Caco-2 (cell line): ENCODE data around the gene HOMER3. TPM values are rescaled to one million over a fixed set of nuclear protein-coding genes. Genes with fewer than 3 reads are reported as not detected.
"Not testable (repeated sequence)": the region's sequence is repeated elsewhere in the genome, so short reads cannot be mapped to it uniquely, and the experiment has no call there.

Experiments used
- BruUV-seq: library from RNA; stranded (reverse); fragments of 400-500 nt; replicated peaks from 2 replicates; lab custom pipeline; 2021; lab: Mats Ljungman, UMichigan
- CTCF ChIA-PET: fragments of 300-600 bp; sonication (Branson Sonifier 250); formaldehyde crosslinking; loops from one replicate; lab custom pipeline; 2022; ENCODE audit warnings: antibody characterized with exemption; lab: Charles Lee
- POLR2A ChIA-PET: fragments of 300-600 bp; sonication (Branson Sonifier 250); formaldehyde crosslinking; loops from one replicate; lab custom pipeline; 2022; ENCODE audit warnings: antibody characterized with exemption; lab: Charles Lee
- DNase-seq, 2 experiments: peaks; one replicate each; pipeline versions ENCODE4 v3.0.0 to v3.0.0-alpha.2; 2020 to 2022
- H3K27me3 ChIP-seq: replicated peaks from 2 replicates; pipeline ENCODE4 v1.6.0; 2011; ENCODE audit warnings: low read length; ENCODE audit not compliant: control insufficient read depth, insufficient read depth
- H3K36me3 ChIP-seq: 2 replicates; pipeline ENCODE4 v1.5.1; 2011; ENCODE audit warnings: low read length; ENCODE audit not compliant: control insufficient read depth, insufficient read depth
- H3K4me1 ChIP-seq: fragments of 250-450 bp; sonication (Bioruptor Pico); 2 replicates; pipeline ENCODE4 v1.5.1; 2020; ENCODE audit warnings: mild to moderate bottlenecking
- H3K4me3 ChIP-seq: 2 replicates; pipeline ENCODE4 v1.5.1; 2011; ENCODE audit warnings: low read depth, mild to moderate bottlenecking, control low read depth, low read length
- H3K9me3 ChIP-seq: fragments of 250-450 bp; sonication (Bioruptor Pico); 2 replicates; pipeline ENCODE4 v1.5.1; 2020; ENCODE audit warnings: mild to moderate bottlenecking, moderate library complexity
- H3K27ac Mint-ChIP-seq: one replicate; pipeline ENCODE4 v1.8.0; 2022; ENCODE audit warnings: mixed read lengths; ENCODE audit not compliant: unreplicated experiment
- H3K27me3 Mint-ChIP-seq: one replicate; pipeline ENCODE4 v1.8.0; 2022; ENCODE audit warnings: mixed read lengths; ENCODE audit not compliant: insufficient read depth, unreplicated experiment
- H3K36me3 Mint-ChIP-seq: one replicate; pipeline ENCODE4 v1.8.0; 2022; ENCODE audit warnings: mild to moderate bottlenecking, mixed read lengths; ENCODE audit not compliant: insufficient read depth, unreplicated experiment
- H3K4me1 Mint-ChIP-seq: one replicate; pipeline ENCODE4 v1.8.0; 2022; ENCODE audit warnings: low read depth, mixed read lengths; ENCODE audit not compliant: unreplicated experiment
- H3K4me3 Mint-ChIP-seq: one replicate; pipeline ENCODE4 v1.8.0; 2022; ENCODE audit warnings: mild to moderate bottlenecking, moderate library complexity, mixed read lengths; ENCODE audit not compliant: unreplicated experiment
- H3K9me3 Mint-ChIP-seq: one replicate; pipeline ENCODE4 v1.8.0; 2022; ENCODE audit warnings: mixed read lengths; ENCODE audit not compliant: unreplicated experiment
- CTCF ChIP-seq, 2 experiments: fragments of 200-600 bp in 1 of 2; IDR thresholded peaks; 1 replicate in 1 of 2; 2 replicates in 1 of 2; pipeline versions ENCODE4 v1.5.1 to v1.8.0; 2011 to 2022; ENCODE audit warnings: antibody characterized with exemption in 1 of 2, control low read depth in 1 of 2, inconsistent platforms in 1 of 2, low read depth in 1 of 2, low read length in 1 of 2, mild to moderate bottlenecking in 1 of 2, moderate library complexity in 1 of 2; ENCODE audit not compliant: insufficient read depth in 1 of 2, severe bottlenecking in 1 of 2, unreplicated experiment in 1 of 2
- intact Hi-C: fragments of 100-400 bp; cut with micrococcal nuclease; formaldehyde crosslinking; loops from one replicate; pipeline ENCODE4 v1.10.0; 2022; ENCODE audit not compliant: unreplicated experiment
- total RNA-seq: library from RNA; stranded (reverse); gene quantifications from 2 replicates; pipeline ENCODE4 v1.2.3, GENCODE V29; 2022

HOMER3 gene
- total RNA-seq, 1 experiment from 2014 or later: 19.0 TPM

DNA sequence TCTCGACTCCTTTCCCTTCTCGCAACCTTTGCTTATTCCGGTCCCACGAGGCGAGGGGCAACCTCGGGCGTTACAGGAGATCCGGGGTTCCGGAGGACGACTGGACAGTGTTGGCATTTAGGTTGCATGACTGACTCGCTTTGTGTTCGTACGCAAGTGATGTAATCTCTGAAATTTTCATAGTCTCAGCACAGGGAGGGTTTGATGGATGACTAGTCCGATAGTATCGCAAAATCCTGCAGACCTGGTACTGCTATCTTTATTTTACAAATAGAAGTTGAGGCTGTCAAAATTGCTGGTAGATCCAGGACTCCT, 21.2 kb downstream of the HOMER3 start:
- CTCF ChIA-PET: interaction anchor here (1.0 to 1.4 kb wide), 3 partner anchors 67 to 400 kb away, joined by 3 to 10 read pairs (median 3); no protein-coding TSS in a partner anchor
- peaks cover 3% of the 10 kb centered on the region for H3K36me3 ChIP-seq

DNA sequence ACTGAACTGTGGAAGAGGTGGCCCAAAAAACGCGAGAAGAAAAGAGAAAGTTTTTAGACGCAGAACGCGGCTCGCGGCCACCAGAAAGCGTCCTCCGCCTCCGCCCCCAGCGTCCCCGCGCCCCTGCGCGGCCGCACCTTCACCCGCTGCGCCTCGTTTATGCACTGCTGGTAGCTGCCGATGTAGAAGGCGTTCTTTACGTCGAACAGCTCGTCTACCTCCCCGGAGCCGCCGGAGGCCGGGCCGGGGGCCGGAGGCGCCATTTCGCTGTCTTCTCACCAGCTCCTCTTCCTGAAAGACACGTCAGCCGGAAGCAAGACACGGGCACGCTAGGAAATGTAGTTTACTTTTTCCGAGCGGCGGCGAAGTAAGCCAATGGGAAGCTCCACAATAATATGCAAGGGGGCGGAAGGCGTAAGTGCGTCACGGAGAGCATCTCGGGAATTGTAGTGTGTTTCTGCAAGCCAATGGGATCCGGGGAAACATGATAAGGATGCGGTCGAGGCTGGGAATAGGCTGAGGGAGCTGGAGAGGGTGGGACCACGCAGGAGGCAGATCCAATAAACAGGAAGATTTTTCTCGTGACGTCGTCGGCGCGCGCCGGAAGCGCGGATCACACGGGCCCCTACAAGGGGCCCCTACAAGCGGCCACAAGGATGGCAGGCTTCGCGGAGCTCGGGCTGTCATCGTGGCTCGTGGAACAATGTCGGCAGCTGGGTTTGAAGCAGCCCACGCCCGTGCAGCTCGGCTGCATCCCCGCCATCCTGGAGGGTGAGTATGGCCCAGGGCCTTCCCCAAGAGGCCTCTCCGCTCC, 21.7 kb downstream of the HOMER3 start, which contains the start of the genes COPE and DDX49:
COPE (minus strand) TSS at position 302 of the 814 bp plus-strand sequence; CDS start at position 263, 39 bp downstream.
DDX49 (plus strand) TSS at position 630 of the 814 bp plus-strand sequence; CDS start at position 657, 27 bp downstream.
- peaks cover 85% of the 10 kb centered on the region for H3K36me3 Mint-ChIP-seq
- ChIA-PET POLR2A (interaction anchor here (0.6 to 1.6 kb wide), 17 partner anchors 10 to 727 kb away, joined by 3 to 7 read pairs (median 4); partner anchors contain the start of genes CERS1 and UBA52), CTCF (interaction anchor here (0.7 to 1.6 kb wide), 7 partner anchors 24 to 458 kb away, joined by 3 to 10 read pairs (median 3); no protein-coding TSS in a partner anchor)
- no TSS peak for BruUV-seq
- Histone ChIP-seq H3K27me3 (no peaks in the 10 kb centered on the region), H3K4me1 (peaks cover 5% of the 10 kb centered on the region), H3K36me3 (peaks cover 3% of the 10 kb centered on the region), H3K9me3 (no peaks in the 10 kb centered on the region), H3K4me3 (peak within 1 kb of the TSS; percentile 90)
- no peaks in the 10 kb centered on the region for H3K4me1 Mint-ChIP-seq
- no peak for TF ChIP-seq CTCF (IDR thresholded peaks at IDR 0.05; ENCODE audit: insufficient read depth in 1 of 2, low read depth in 1 of 2, low read length in 1 of 2, severe bottlenecking in 1 of 2, unreplicated experiment in 1 of 2)
- H3K4me3 Mint-ChIP-seq: peak within 1 kb of the TSS; percentile 73
- H3K27me3 Mint-ChIP-seq: no peaks in the 10 kb centered on the region
- no peaks in the 10 kb centered on the region for H3K9me3 Mint-ChIP-seq
- peak within 1 kb of the TSS; percentile 92 for H3K27ac Mint-ChIP-seq
- intact Hi-C loops: loop anchor here (1.0 to 2.0 kb wide), 3 partner anchors 22 to 67 kb away; partner anchors contain the start of gene HOMER3
- DNase-seq: peak; percentile 96 to 98

More for the DNA sequence above, 21.2 kb downstream of the HOMER3 start:
- Histone ChIP-seq H3K4me1 (peaks cover 5% of the 10 kb centered on the region), H3K9me3 (no peaks in the 10 kb centered on the region), H3K4me3 (peak overlapping the region; percentile 65), H3K27me3 (no peaks in the 10 kb centered on the region)
- no peaks in the 10 kb centered on the region for H3K9me3 Mint-ChIP-seq
- peaks cover 88% of the 10 kb centered on the region for H3K36me3 Mint-ChIP-seq
- POLR2A ChIA-PET: interaction anchor here (0.6 to 1.6 kb wide), 12 partner anchors 9 to 348 kb away, joined by 3 to 7 read pairs (median 4); partner anchors contain the start of genes CERS1 and UBA52
- BruUV-seq: TSS peak; percentile 73
- H3K4me3 Mint-ChIP-seq: peak overlapping the region; percentile 73
- intact Hi-C loops: loop anchor here (1.0 to 2.0 kb wide), 3 partner anchors 21 to 66 kb away; partner anchors contain the start of gene HOMER3
- peak overlapping the region; percentile 92 for H3K27ac Mint-ChIP-seq
- H3K4me1 Mint-ChIP-seq: no peaks in the 10 kb centered on the region
- TF ChIP-seq CTCF (IDR thresholded peaks at IDR 0.05; ENCODE audit: insufficient read depth in 1 of 2, low read depth in 1 of 2, low read length in 1 of 2, severe bottlenecking in 1 of 2, unreplicated experiment in 1 of 2): no peak
- DNase-seq: no peak
- no peaks in the 10 kb centered on the region for H3K27me3 Mint-ChIP-seq

DNA sequence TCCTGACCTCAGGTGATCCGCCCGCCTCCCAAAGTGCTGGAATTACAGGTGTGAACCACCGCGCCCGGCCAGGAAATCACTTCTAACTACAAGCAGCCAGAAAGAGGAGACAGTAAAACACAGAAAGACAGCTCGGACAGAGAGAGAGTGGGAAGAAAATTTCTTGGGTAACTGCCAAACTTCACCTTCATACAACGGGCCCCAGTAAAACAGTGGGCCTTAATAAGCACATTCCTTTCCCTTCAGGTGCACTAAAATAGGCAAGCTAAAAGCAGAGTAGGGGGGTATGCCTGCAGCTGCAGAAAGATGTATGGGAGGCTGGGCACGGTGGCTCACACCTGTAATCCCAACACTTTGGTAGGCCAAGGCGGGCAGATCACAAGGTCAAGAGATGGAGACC, 23.4 kb downstream of the HOMER3 start:
- H3K9me3 ChIP-seq, H3K9me3 Mint-ChIP-seq, H3K27me3 Mint-ChIP-seq, H3K4me3 ChIP-seq, H3K4me1 ChIP-seq, DNase-seq, H3K27me3 ChIP-seq, intact Hi-C loops, H3K36me3 ChIP-seq, H3K4me1 Mint-ChIP-seq, BruUV-seq, POLR2A ChIA-PET, H3K27ac Mint-ChIP-seq, CTCF ChIA-PET: not testable (repeated sequence)
- Mint-ChIP-seq H3K36me3 (peaks cover 83% of the 10 kb centered on the region), H3K4me3 (peak overlapping the region; percentile 73)
